Endometrium (tissue), 2 donors: ENCODE data around the gene UBE2I.

Source experiments
- FAIRE-seq: peaks from 2 replicates; lab custom pipeline; 2012; peaks lifted over from hg19 to GRCh38; lab: Jason Lieb, UNC
- donor health status: control.
- donor health status: control.

UBE2I gene

GRCh38 chr16:1330931-1331711, 21.7 kb downstream of the UBE2I start:
- no peak for FAIRE-seq

- no peak for FAIRE-seq
Measured at GRCh38 chr16:1331712-1332617, 22.5 kb downstream of the UBE2I start.

- FAIRE-seq = no peak
Measured at GRCh38 chr16:1332618-1333148, 23.2 kb downstream of the UBE2I start.

GRCh38 chr16:1333149-1333812, 23.8 kb downstream of the UBE2I start, which contains the start of gene BAIAP3:
Gene BAIAP3 (plus strand): TSS chr16:1333645. CDS start chr16:1338550, 4,905 bp downstream.
- no peak for FAIRE-seq

- FAIRE-seq = no peak
Measured at GRCh38 chr16:1333854-1334700, 24.6 kb downstream of the UBE2I start.

- FAIRE-seq = no peak
Measured at GRCh38 chr16:1334739-1335138, 25.3 kb downstream of the UBE2I start.

GRCh38 chr16:1335211-1335971, 26.0 kb downstream of the UBE2I start:
- no peak for FAIRE-seq

- no peak for FAIRE-seq
Measured at GRCh38 chr16:1335996-1336395, 26.6 kb downstream of the UBE2I start.

- no peak for FAIRE-seq
Measured at GRCh38 chr16:1336619-1337018, 27.2 kb downstream of the UBE2I start.

GRCh38 chr16:1337486-1337885, 28.1 kb downstream of the UBE2I start:
- no peak for FAIRE-seq

GRCh38 chr16:1338119-1338730, 28.8 kb downstream of the UBE2I start:
- FAIRE-seq = no peak

- no peak for FAIRE-seq
Measured at GRCh38 chr16:1338855-1339675, 29.6 kb downstream of the UBE2I start.

- no peak for FAIRE-seq
Measured at GRCh38 chr16:1340730-1341494, 31.5 kb downstream of the UBE2I start.

GRCh38 chr16:1341495-1342420, 32.3 kb downstream of the UBE2I start:
- no peak for FAIRE-seq

GRCh38 chr16:1342526-1343427, 33.3 kb downstream of the UBE2I start:
- no peak for FAIRE-seq
